NK-92 treated with Interleukin-12 subunit alpha and Interleukin-12 subunit beta, amount 100 ng/mL, for 24 hours (cell line): ENCODE results near the gene NEK10.
"Not testable (repeated sequence)": the region's sequence is repeated elsewhere in the genome, so short reads cannot be mapped to it uniquely, and the experiment has no call there.

ENCODE experiments used
- DNase-seq: peaks from one replicate; lab custom pipeline; 2025; lab: John Stamatoyannopoulos, UW

Gene NEK10

GRCh38 chr3:27354161-27354560 lies 15.0 kb downstream of the NEK10 start:
- DNase-seq, result no peak

- no peak for DNase-seq
Measured at GRCh38 chr3:27353221-27353620, 16.0 kb downstream of the NEK10 start.

GRCh38 chr3:27352047-27352446 lies 17.1 kb downstream of the NEK10 start:
- DNase-seq, result no peak

- no peak for DNase-seq
Measured at GRCh38 chr3:27349832-27350231, 19.4 kb downstream of the NEK10 start.

- DNase-seq, result no peak
Measured at GRCh38 chr3:27345959-27346865, 23.0 kb downstream of the NEK10 start.

- no peak for DNase-seq
Measured at GRCh38 chr3:27345493-27345892, 23.7 kb downstream of the NEK10 start.

- no peak for DNase-seq
Measured at GRCh38 chr3:27345045-27345444, 24.1 kb downstream of the NEK10 start.

GRCh38 chr3:27344192-27344591 lies 25.0 kb downstream of the NEK10 start:
- no peak for DNase-seq

GRCh38 chr3:27342267-27342666 lies 26.9 kb downstream of the NEK10 start:
- DNase-seq, result no peak

GRCh38 chr3:27340534-27340933 lies 28.6 kb downstream of the NEK10 start:
- DNase-seq, result no peak

- DNase-seq, result no peak
Measured at GRCh38 chr3:27335571-27335970, 33.6 kb downstream of the NEK10 start.

GRCh38 chr3:27333843-27334242 lies 35.3 kb downstream of the NEK10 start:
- no peak for DNase-seq

- not testable (repeated sequence) for DNase-seq
Measured at GRCh38 chr3:27328982-27329762, 40.0 kb downstream of the NEK10 start.

GRCh38 chr3:27326629-27327545 lies 42.3 kb downstream of the NEK10 start:
- no peak for DNase-seq

GRCh38 chr3:27326202-27326601 lies 43.0 kb downstream of the NEK10 start:
- DNase-seq, result no peak

GRCh38 chr3:27325419-27325818 lies 43.8 kb downstream of the NEK10 start:
- DNase-seq, result no peak

- DNase-seq, result no peak
Measured at GRCh38 chr3:27324686-27325085, 44.5 kb downstream of the NEK10 start.

- DNase-seq, result no peak
Measured at GRCh38 chr3:27323087-27323570, 46.1 kb downstream of the NEK10 start.

GRCh38 chr3:27322634-27323033 lies 46.5 kb downstream of the NEK10 start:
- no peak for DNase-seq

- DNase-seq, result no peak
Measured at GRCh38 chr3:27319847-27320526, 49.2 kb downstream of the NEK10 start.

- no peak for DNase-seq
Measured at GRCh38 chr3:27319304-27319703, 49.9 kb downstream of the NEK10 start.
